ENCODE data around the gene DLGAP4.
A peak's percentile ranks its signal among the peaks of the same experiment; 100 is the strongest.

DLGAP4 gene

DNA sequence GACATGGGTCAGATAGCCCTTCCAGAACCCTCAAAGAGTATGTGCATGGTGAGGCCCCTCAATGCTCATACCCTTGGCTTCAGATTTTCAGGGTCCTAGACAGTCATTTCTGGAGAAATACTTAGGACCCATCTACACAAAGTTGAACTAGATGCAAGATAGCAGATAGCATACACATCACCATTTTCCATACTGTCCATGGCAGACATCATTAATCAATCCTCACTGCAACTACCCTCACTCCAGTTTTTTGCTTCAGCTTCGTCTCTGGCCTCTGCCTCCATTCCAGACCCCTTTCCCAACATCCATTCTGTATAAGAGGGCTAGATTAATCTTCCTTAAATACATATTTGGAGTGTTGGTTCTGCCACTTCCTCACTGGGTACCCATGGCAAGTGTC is 139.7 kb downstream of the DLGAP4 start:
- no peaks in the 10 kb centered on the region for H3K36me3 Mint-ChIP-seq
- H3K4me3 Mint-ChIP-seq: no peak overlapping the region
- H3K27me3 Mint-ChIP-seq: peaks cover 9 to 15% of the 10 kb centered on the region in 2 donors
- H3K27ac Mint-ChIP-seq: no peak overlapping the region
- ATAC-seq (replicated peaks): no peak
- no peaks in the 10 kb centered on the region for H3K4me1 Mint-ChIP-seq
- DNase-seq: no peak
- H3K9me3 Mint-ChIP-seq: no peaks in the 10 kb centered on the region

DNA sequence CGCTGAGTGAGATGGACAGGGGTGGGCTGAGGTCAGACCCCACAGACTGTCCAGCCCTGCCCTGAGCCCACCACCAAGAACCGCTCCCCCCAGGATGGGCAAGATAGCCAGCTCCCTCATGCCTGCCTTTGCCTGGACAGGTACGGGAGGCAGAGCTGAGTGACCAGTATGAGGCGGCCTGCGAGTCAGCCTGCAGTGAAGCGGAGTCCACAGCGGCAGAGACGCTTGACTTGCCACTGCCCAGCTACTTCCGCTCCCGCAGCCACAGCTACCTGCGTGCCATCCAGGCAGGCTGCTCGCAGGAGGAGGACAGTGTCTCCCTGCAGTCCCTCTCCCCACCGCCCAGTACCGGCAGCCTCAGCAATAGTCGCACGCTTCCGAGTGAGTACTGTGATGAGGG is 140.4 kb downstream of the DLGAP4 start:
- no peaks in the 10 kb centered on the region for H3K4me1 Mint-ChIP-seq
- H3K4me3 Mint-ChIP-seq: no peak overlapping the region
- H3K36me3 Mint-ChIP-seq: no peaks in the 10 kb centered on the region
- DNase-seq (no peak), ATAC-seq (replicated peaks) (no peak)
- peaks cover 8 to 9% of the 10 kb centered on the region in 2 donors for H3K27me3 Mint-ChIP-seq
- H3K27ac Mint-ChIP-seq: no peak overlapping the region
- H3K9me3 Mint-ChIP-seq: no peaks in the 10 kb centered on the region

DNA sequence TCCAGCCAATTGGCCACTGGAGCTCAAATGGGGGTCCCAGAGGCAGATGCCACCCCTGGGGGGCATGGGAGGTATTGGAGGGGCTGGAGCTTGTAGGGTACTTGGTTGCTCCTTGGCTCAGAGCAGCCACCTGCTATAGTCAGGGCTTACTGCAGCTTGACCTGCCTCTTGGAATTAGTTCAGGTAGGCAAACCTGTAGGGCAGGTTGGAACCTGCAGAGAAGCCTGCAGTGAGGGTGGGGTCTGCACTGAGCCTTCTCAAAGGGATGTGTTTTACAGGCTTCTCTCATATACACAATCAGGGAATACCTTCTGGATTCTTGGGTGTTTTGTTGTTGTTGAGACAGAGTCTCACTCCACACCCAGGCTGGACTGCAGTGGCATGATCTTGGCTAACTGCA is 141.0 kb downstream of the DLGAP4 start:
- H3K36me3 Mint-ChIP-seq: no peaks in the 10 kb centered on the region
- DNase-seq (no peak), ATAC-seq (replicated peaks) (no peak)
- no peaks in the 10 kb centered on the region for H3K4me1 Mint-ChIP-seq
- H3K27ac Mint-ChIP-seq: no peak overlapping the region
- H3K4me3 Mint-ChIP-seq: no peak overlapping the region
- H3K9me3 Mint-ChIP-seq: no peaks in the 10 kb centered on the region
- peaks cover 5 to 9% of the 10 kb centered on the region in 2 donors for H3K27me3 Mint-ChIP-seq

DNA sequence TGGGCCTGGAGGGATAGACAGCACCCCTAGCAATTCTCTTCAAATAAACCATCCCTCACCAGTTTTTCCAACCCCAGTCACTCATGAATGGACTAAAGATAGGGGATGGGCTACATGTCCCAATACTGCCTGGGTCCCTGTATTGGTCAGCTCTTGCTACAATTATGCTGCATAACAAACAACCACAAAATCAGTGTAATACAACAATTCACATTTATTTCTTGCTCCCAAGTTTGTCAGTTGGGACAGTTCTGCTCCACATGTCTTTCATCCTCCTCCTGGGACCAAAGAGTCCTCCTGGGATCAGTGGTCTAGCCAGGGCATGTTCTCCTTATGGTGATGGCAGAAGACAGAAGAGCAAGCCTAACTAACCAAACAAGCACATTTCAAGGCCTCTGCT is 143.5 kb downstream of the DLGAP4 start:
- DNase-seq: no peak
- Mint-ChIP-seq H3K4me1 (no peaks in the 10 kb centered on the region), H3K27ac (no peak overlapping the region)

DNA sequence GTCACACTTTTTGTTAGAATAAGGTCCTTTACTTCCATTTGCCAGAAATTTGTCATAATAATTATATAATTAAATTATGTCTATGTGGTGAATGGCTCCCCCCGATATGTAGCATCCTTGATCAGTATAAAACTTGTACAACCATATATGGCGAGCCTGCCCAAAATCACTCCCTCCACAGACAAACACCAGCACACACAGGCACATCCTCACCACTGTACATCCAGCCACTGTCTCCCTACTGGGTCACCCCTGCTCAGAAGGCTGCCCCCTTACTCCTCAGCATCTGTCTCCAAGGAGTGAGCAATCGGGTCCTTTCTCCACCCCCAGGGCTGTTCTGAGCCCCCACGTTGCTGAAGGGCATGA is 148.2 kb downstream of the DLGAP4 start:
- Mint-ChIP-seq H3K27me3 (peaks cover 10 to 25% of the 10 kb centered on the region in 2 donors), H3K4me1 (no peaks in the 10 kb centered on the region), H3K4me3 (no peak overlapping the region), H3K27ac (no peak overlapping the region), H3K36me3 (no peaks in the 10 kb centered on the region), H3K9me3 (no peaks in the 10 kb centered on the region)
- ATAC-seq (replicated peaks) (no peak), DNase-seq (no peak)

More for the DNA sequence above, 143.5 kb downstream of the DLGAP4 start:
- Mint-ChIP-seq H3K27me3 (peaks cover 9 to 10% of the 10 kb centered on the region in 2 donors), H3K36me3 (no peaks in the 10 kb centered on the region), H3K9me3 (no peaks in the 10 kb centered on the region), H3K4me3 (no peak overlapping the region)
- no peak for ATAC-seq (replicated peaks)

DNA sequence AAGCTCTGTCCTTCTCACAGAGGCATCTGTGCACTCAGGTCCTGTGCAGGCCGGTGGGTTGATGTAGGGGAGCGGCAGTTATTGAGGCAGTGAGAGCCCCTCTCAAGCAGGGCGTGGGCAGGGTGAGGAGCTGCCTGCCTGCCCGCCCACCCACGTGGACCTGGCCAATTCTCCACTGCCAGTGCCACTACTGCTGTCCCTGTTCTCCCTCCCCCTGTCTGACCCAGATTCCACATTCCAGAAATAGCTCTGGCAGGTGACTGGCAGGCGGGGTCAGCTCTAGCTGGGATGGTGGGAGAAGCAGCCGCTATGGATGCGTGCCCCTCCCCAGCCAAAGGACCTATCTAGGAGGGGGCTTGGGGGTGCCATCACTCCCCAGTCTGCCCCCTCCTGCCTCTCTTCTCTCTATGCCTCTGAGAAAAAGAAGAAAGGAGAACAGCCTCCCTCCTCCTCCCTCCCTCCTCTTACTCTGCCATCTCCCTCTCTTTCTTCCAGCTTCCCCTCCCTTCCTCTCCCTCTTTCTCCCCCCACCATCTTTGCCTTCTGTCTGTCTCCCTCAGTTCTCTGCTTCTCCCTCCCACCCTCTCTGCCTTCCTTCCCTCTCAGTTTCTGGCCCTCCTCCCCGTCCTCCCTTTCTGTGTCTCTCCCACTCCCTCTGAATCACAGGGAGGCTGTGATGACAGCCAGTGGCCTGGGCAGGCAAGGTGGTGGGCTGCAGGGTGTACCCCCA is 148.7 kb downstream of the DLGAP4 start:
- no peaks in the 10 kb centered on the region for H3K9me3 Mint-ChIP-seq
- DNase-seq (no peak), ATAC-seq (replicated peaks) (no peak)
- H3K27ac Mint-ChIP-seq: peak overlapping the region; percentile 4
- peaks cover 10 to 23% of the 10 kb centered on the region in 2 donors for H3K27me3 Mint-ChIP-seq
- no peaks in the 10 kb centered on the region for H3K4me1 Mint-ChIP-seq
- H3K36me3 Mint-ChIP-seq: no peaks in the 10 kb centered on the region
- H3K4me3 Mint-ChIP-seq: no peak overlapping the region

DNA sequence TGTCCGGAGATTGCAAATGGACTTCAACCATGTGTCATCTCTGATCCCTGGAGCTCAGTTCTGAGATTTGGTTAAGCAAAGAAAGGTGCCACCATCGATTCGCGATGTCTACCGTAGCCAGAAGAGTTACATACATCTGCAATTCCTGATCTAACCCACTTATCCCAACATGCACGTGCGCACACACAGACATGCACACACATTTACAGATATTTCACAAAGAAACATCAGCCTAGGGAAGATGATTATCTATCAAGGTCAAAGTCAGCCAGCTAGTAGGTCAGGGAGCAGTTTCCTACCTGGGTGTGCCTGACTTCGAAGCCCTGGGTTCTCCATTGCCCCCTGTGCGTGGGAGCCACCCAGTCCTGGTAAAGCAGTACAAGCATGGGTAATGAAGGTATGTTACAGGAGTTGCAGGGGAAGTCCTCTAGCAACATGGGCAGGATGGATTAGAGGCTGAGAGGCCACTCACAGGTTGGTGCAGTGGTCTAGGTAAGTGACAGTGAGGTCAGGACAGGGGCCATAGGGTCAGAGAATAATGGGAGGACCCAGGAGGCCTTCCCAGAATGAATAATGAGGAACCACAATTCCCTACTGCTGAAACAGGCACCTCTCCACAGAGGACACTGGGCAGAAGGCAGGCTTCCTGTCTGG is 150.0 kb downstream of the DLGAP4 start:
- H3K4me3 Mint-ChIP-seq: no peak overlapping the region
- peaks cover 10 to 21% of the 10 kb centered on the region in 2 donors for H3K27me3 Mint-ChIP-seq
- peak overlapping the region; percentile 4 for H3K27ac Mint-ChIP-seq
- no peaks in the 10 kb centered on the region for H3K36me3 Mint-ChIP-seq
- DNase-seq (no peak), ATAC-seq (replicated peaks) (no peak)
- peaks cover 4 to 8% of the 10 kb centered on the region in 2 donors for H3K4me1 Mint-ChIP-seq
- no peaks in the 10 kb centered on the region for H3K9me3 Mint-ChIP-seq

DNA sequence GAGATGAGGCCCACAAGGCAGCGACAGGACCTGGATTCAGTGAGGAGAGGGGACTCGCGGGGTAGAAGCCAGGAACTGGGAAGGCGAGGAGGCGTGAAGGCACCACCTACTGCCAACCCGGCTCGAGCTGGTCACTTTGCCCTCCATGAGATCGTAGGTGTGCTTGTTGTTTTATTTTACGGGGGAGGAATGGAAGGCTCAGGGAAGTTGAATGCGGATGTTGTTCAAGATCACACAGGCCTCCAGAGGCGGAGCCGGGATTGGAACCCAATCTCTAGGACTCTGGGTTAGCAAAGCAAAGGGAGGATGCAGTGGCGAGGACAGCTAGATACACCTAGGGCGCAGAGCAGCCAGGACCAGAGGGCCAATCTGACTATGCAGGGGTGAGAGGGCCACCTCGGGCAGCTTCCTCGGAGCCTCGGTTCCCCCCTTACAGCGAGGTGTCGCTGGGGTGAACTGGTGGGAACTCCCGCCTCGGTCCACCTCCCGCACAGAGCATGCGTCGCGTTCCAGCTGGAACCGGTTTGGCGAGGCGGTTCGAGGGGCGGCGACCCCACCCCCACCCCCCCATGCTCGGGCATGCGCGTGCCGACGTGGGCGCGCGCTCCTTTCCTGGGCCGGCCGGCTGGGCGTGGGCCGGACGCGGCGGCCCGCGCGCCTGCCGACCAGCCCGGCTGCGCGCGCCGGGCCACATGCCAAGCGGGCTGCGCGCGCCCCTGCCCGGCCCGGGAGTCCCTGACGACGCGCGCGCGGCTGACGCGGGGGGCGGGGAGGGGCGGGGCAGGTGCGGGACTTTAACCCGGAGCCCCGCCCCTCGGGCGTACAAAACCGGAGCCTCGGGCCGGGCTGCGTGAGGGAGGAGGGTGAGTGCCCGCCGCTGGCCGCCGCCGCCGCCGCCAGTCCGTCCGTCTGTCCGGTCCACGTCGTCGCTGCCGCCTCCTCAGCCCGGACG is 154.8 kb downstream of the DLGAP4 start:
- Mint-ChIP-seq H3K36me3 (peaks cover 8% of the 10 kb centered on the region in 2 donors), H3K9me3 (no peaks in the 10 kb centered on the region), H3K27ac (peak overlapping the region; percentile 83), H3K27me3 (peaks cover under 1 to 3% of the 10 kb centered on the region in 2 donors), H3K4me3 (peak overlapping the region; percentile 54 to 83), H3K4me1 (peaks cover 30 to 51% of the 10 kb centered on the region in 2 donors)
- DNase-seq (peak; percentile 77), ATAC-seq (replicated peaks) (peak; percentile 72 to 80)

DNA sequence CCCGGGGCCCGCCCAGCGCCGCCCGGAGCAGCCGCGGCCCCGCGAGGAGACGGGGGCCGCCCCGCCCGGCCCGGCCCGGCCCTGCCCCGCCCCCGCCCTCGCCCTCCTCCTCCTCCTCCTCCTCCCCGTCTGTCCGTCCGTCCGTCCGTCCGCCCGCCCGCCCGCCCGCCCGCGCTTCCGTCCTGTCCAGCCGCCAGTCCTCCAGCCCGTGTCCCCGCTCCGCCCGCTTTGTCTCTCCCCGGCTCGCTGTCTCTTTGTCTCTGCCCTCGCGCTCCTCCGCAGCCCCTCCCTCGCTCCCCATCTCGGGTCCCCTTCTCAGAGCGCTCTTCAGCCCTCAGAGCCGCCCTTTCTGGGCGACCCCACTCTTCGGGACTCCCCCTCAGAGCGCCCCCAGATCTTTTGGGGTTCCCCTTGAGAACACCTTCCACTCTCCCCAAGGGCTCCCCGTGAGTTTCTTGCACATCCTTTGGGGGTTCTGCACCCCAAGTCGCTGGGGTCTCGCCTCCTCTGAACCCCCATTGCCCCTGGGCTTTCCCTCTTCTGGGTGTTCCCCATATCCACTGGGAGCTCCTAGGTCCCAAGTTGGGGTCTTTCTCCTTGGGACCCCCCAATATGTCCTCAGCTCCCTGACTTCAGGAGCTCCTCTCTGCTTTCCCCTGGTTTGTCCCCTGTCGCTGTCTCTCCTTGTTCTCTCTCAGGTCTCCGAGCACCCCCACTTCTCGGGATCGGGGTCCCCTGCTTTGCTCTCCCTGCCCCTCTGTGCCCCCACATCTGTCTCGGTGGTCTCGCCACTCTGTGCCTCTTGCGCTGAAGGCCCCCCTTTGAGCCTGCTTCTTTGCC is 155.7 kb downstream of the DLGAP4 start:
- Mint-ChIP-seq H3K27me3 (no peaks in the 10 kb centered on the region), H3K36me3 (peaks cover 8 to 14% of the 10 kb centered on the region in 2 donors), H3K9me3 (no peaks in the 10 kb centered on the region), H3K4me3 (peak overlapping the region; percentile 98), H3K4me1 (peaks cover 39 to 60% of the 10 kb centered on the region in 2 donors), H3K27ac (peak overlapping the region; percentile 98)
- no peak for DNase-seq
- peak; percentile 22 to 24 for ATAC-seq (replicated peaks)

DNA sequence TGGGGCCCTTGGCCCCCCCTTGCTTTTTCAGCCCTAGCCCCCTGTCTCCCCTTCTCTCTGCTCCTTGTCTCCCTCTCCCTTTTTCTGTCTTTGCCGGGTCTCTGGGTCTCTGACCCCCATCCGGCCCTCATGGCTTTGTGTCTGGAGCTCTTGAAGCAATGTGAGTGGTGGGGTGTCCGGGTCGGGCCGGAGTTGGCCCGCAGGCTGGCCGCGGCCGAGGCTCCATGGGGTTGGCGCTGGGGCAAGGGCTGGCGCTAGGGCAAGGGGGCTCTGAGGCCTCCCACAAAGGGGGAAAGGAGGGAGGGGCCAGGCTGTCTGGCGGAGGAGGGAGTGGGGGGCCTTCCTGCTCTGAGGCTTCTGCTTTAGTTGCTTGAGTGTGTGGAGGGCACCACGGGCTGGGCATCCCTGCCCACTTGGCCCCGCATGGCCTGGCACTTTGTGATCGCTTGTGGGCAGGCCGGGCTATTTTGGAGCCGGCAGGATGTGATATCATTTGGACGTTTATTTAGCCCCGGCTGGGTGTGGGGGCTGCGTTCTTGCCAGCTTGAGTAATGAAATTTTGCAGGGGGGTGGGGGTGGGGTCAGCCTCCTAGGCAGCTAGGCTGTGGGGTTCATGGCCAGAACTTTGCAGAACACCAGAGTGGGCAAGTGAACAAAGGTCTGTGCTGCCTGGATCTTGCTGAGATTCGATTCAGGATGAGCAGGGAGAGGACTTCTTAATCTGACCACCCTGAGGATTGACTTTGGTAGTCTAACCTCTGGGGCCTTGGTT is 156.5 kb downstream of the DLGAP4 start:
- Mint-ChIP-seq H3K4me3 (peak overlapping the region; percentile 98), H3K27me3 (no peaks in the 10 kb centered on the region), H3K4me1 (peaks cover 47 to 68% of the 10 kb centered on the region in 2 donors), H3K9me3 (no peaks in the 10 kb centered on the region), H3K27ac (peak overlapping the region; percentile 98), H3K36me3 (peaks cover 8 to 19% of the 10 kb centered on the region in 2 donors)
- ATAC-seq (replicated peaks): no peak
- DNase-seq: no peak

DNA sequence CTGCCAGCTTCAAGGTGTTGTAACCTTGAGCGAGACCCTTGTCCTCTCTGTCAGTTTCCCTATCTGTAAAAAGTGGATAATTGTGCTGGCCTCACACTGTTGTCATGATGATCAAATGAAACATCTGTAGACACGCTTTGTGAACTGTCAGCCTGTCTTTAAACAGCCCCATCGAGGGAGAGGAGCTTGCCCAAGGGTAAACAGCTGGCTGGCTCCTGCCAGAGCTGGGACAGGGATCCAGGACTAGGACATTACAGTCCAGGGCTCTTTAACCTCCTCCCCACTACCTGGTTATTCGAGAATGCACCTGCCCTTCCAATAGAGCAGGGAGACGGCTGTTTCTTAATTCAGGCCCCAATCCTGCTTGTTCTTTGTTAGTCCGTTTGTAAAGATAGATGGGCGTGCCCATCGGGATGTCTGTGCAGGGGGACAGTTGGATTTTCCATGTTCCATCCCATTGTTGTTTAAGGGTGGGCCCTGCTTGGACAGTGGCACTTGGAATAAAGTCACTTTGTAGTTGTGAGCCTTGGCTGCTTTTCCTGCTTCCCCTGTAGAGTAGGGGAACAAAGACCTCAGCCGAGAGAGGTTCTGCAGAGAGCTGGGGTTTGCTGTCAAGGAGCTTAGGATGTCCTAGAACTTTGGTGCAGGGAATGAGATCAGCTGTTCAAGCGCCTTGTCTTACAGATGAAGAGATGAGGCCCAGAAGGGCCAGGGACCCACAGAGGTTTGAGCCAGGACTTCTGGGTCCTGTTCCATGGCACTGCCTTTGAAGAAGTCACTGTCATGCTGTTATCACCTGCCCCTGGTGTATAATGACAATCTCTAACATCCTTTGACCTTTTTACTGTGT is 157.3 kb downstream of the DLGAP4 start:
- peaks cover 8 to 19% of the 10 kb centered on the region in 2 donors for H3K36me3 Mint-ChIP-seq
- peak overlapping the region; percentile 98 for H3K4me3 Mint-ChIP-seq
- H3K27me3 Mint-ChIP-seq: no peaks in the 10 kb centered on the region
- H3K9me3 Mint-ChIP-seq: no peaks in the 10 kb centered on the region
- peaks cover 52 to 75% of the 10 kb centered on the region in 2 donors for H3K4me1 Mint-ChIP-seq
- H3K27ac Mint-ChIP-seq: peak overlapping the region; percentile 98
- DNase-seq (no peak), ATAC-seq (replicated peaks) (no peak)
